Lung (tissue), 12 donors: ENCODE data around the gene COG1. TPM values are rescaled to one million over a fixed set of nuclear protein-coding genes. Genes with fewer than 3 reads are reported as not detected.

ENCODE experiments used
- ATAC-seq: fragments of 200-7000 bp; cut with Tn5 transposase; one replicate; pipeline ENCODE4 v1.9.1; 2020; ENCODE audit warnings: moderate number of reproducible peaks; ENCODE audit not compliant: insufficient read depth, low FRiP score
- DNase-seq, 3 donors: peaks; one replicate each; pipeline ENCODE4 v3.0.0-alpha.2; 2013 to 2017
- H3K27ac ChIP-seq, 2 donors: one replicate each; pipeline ENCODE4 v1.5.1; 2013; ENCODE audit warnings: mild to moderate bottlenecking in 2 of 2, moderate library complexity in 2 of 2, control low read depth in 1 of 2, inconsistent platforms in 1 of 2, low read depth in 1 of 2, low read length in 1 of 2
- H3K27me3 ChIP-seq, 3 donors: one replicate each; pipeline ENCODE4 v1.5.1; 2013; ENCODE audit warnings: low read length in 2 of 3; ENCODE audit not compliant: control insufficient read depth in 3 of 3, insufficient read depth in 3 of 3
- H3K36me3 ChIP-seq, 4 donors: one replicate each; pipeline ENCODE4 v1.5.1; 2013; ENCODE audit warnings: low read length in 4 of 4, mild to moderate bottlenecking in 1 of 4, moderate library complexity in 1 of 4; ENCODE audit not compliant: control insufficient read depth in 4 of 4, insufficient read depth in 4 of 4
- H3K4me1 ChIP-seq, 5 donors: one replicate each; pipeline ENCODE4 v1.5.1; 2013; ENCODE audit warnings: low read length in 5 of 5, mild to moderate bottlenecking in 2 of 5, moderate library complexity in 1 of 5; ENCODE audit not compliant: control insufficient read depth in 5 of 5, insufficient read depth in 5 of 5
- H3K4me3 ChIP-seq: one replicate; pipeline ENCODE4 v1.5.1; 2013; ENCODE audit warnings: mild to moderate bottlenecking, control low read depth, moderate library complexity
- H3K9ac ChIP-seq, 2 donors: one replicate each; pipeline ENCODE4 v1.5.1; 2013; ENCODE audit warnings: low read length in 2 of 2, control low read depth in 1 of 2; ENCODE audit not compliant: insufficient read depth in 1 of 2
- H3K9me3 ChIP-seq, 4 donors: one replicate each; pipeline ENCODE4 v1.5.1; 2013; ENCODE audit warnings: low read length in 3 of 4, mild to moderate bottlenecking in 1 of 4, moderate library complexity in 1 of 4; ENCODE audit not compliant: control insufficient read depth in 4 of 4, insufficient read depth in 3 of 4
- WGBS, 2 donors: extraction: QIAGEN DNeasy Blood & Tissue Kit; methylation state at CpG; one replicate each; pipeline ENCODE4 v1.1.7; 2013; 5-methylcytosine and 5-hydroxymethylcytosine counted together
- polyA plus RNA-seq, 2 donors: library from polyadenylated mRNA; stranded (reverse); fragments of 200-250 nt; gene quantifications; one replicate each; pipeline ENCODE4 v1.2.1, GENCODE V29; 2013
- total RNA-seq, 2 donors: library from RNA; depleted of rRNA in 1 of 2; stranded (reverse); fragments of >200 nt in 1 of 2; gene quantifications; one replicate each; pipeline ENCODE4 v1.2.1, GENCODE V29; 2014 to 2021
- TF ChIP-seq, protein P1 (sequence below): IDR thresholded peaks from 2 replicates; pipeline ENCODE4 v1.5.1; 2012; ENCODE audit warnings: mild to moderate bottlenecking; ENCODE audit errors: control extremely low read depth, extremely low read depth
- donor health status: control.
- donor health status: control.
- donor health status: Bipolar disorder and iron deficiency.
- donor health status: healthy.
- donor health status: DM: yes; HTN: yes; CAD: no.

COG1 gene
- total and polyA plus RNA-seq, 4 donors = 13.3 to 41.2 (median 21.1) TPM

GRCh38 chr17:73249700-73250099 lies 56.8 kb downstream of the COG1 start:
- no peak for ATAC-seq
- TF ChIP-seq, protein P1, sequence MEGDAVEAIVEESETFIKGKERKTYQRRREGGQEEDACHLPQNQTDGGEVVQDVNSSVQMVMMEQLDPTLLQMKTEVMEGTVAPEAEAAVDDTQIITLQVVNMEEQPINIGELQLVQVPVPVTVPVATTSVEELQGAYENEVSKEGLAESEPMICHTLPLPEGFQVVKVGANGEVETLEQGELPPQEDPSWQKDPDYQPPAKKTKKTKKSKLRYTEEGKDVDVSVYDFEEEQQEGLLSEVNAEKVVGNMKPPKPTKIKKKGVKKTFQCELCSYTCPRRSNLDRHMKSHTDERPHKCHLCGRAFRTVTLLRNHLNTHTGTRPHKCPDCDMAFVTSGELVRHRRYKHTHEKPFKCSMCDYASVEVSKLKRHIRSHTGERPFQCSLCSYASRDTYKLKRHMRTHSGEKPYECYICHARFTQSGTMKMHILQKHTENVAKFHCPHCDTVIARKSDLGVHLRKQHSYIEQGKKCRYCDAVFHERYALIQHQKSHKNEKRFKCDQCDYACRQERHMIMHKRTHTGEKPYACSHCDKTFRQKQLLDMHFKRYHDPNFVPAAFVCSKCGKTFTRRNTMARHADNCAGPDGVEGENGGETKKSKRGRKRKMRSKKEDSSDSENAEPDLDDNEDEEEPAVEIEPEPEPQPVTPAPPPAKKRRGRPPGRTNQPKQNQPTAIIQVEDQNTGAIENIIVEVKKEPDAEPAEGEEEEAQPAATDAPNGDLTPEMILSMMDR = no peak
- Histone ChIP-seq H3K36me3 (peaks cover 6 to 8% (median 8%) of the 10 kb centered on the region in 4 donors), H3K4me3 (no peak overlapping the region), H3K27ac (no peak overlapping the region), H3K9me3 (peaks cover 0 to 1% (median 0%) of the 10 kb centered on the region in 4 donors), H3K4me1 (no peaks in the 10 kb centered on the region), H3K9ac (no peak overlapping the region), H3K27me3 (no peaks in the 10 kb centered on the region)
- no peak for DNase-seq
- WGBS, 2 donors = 88 to 92% methylated on average over 8 of the region's 8 CpGs

GRCh38 chr17:73250851-73251640 lies 58.2 kb downstream of the COG1 start:
- Histone ChIP-seq H3K36me3 (peaks cover 3 to 8% (median 8%) of the 10 kb centered on the region in 4 donors), H3K27me3 (no peaks in the 10 kb centered on the region), H3K4me1 (peaks cover 0 to 4% (median 0%) of the 10 kb centered on the region in 5 donors), H3K4me3 (no peak overlapping the region), H3K9ac (no peak overlapping the region), H3K27ac (no peak overlapping the region), H3K9me3 (peaks cover 0 to 1% (median 0%) of the 10 kb centered on the region in 4 donors)
- DNase-seq (no peak), ATAC-seq (no peak)
- WGBS, 2 donors = 80 to 88% methylated on average over 10 of the region's 10 CpGs
- TF ChIP-seq, protein P1 = no peak

GRCh38 chr17:73251871-73252270 lies 59.0 kb downstream of the COG1 start:
- 85% methylated on average over 8 of the region's 8 CpGs for WGBS, 2 donors

More at GRCh38 chr17:73251871-73252270, 59.0 kb downstream of the COG1 start:
- Histone ChIP-seq H3K4me1 (peaks cover 0 to 8% (median 0%) of the 10 kb centered on the region in 5 donors), H3K36me3 (peaks cover 3 to 8% (median 6%) of the 10 kb centered on the region in 4 donors), H3K27ac (no peak overlapping the region), H3K27me3 (no peaks in the 10 kb centered on the region), H3K4me3 (no peak overlapping the region), H3K9ac (no peak overlapping the region), H3K9me3 (peaks cover 0 to 1% (median 0%) of the 10 kb centered on the region in 4 donors)
- DNase-seq (no peak), ATAC-seq (no peak)
- TF ChIP-seq, protein P1 = no peak
